HG03469 (cell line): ENCODE measurements around the gene AOC1.

Experiments used
- ATAC-seq: cut with Tn5 transposase; IDR thresholded peaks from one replicate; pipeline ENCODE4 v1.9.1; 2021; ENCODE audit warnings: mild to moderate bottlenecking, moderate library complexity, moderate number of reproducible peaks; ENCODE audit not compliant: unreplicated experiment

AOC1 gene

DNA sequence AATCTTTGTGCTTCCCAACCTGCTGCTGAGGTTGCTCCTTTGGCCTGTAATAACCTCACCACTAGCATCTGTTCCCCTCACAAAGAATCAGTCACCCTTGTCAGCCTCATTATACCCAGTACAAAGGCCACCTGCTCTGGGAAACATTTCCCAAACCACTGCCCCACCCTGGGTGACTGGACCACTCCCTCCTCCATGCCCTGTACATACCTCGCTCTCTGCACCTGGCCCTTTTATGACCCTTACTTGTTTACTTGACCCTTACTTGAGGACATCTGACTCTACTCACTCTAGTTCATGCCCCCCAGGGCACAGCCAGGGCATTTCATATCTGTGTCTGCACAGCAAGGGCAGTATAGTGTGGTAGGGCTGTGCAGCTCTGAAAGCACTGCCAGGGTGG is 21.4 kb upstream of the AOC1 start:
- no peak for ATAC-seq

DNA sequence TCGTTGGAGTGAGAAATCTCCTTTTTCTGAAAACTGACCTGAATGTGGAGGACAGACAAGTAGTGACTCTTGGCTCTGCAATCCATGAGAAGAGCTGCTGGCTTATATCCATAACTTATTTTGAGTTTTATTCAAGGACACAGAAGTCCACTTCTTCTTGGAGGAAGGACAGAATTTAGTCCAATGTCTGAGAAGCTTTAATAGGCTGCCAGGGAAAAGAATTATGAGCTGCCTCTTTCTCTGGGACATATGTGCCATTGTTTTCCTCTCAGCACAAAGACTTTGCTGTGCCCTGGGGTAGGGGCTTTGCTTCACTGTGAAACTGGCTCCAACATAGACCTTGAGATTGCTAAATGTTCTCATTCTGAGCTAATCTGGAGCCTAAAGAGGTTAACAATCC is 20.5 kb upstream of the AOC1 start:
- ATAC-seq: no peak

DNA sequence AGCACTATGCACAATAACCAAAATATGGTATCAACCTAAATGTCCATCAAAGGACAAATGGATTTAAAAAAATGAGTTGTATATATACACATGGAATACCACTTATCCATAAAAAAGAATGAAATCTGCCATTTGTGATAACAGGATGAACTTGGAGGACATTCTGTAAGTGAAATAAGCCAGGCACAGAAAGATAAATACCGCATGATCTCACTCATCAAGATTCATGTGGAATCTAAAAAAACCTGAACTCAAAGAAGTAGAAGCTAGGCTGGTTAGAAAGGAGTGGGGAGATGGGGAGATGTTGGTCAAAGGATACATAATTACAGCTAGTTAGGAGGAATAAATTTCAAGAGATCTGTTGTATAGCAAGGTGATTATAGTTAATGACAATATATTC is 17.3 kb upstream of the AOC1 start:
- no peak for ATAC-seq

DNA sequence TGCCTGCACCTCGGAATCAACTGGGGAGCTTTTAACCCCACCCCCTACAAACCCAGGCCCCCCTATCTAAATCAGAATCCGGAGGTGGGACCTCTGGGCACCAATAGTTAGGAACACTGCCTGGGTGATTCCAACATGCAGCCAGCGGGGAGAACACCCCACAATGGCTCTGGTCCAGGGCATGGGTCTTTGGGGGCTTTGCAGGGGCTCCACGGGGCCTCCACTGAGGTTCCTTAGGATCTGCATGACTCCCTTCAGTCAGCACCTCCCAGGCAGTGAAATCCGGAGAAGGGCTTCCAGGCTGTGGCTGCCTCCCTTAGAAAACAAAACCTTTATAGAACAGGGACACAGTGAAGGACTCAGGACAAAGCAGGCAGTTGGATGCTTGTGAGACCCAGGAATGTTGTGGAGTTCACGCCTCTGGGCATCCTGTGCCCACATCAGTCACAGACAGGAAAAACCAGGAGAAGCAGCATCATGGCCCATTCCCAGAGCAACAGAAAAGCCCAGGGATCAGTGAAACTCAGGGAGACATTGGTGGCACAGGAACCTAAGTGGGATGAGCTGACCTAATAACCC is 16.5 kb upstream of the AOC1 start:
- no peak for ATAC-seq

DNA sequence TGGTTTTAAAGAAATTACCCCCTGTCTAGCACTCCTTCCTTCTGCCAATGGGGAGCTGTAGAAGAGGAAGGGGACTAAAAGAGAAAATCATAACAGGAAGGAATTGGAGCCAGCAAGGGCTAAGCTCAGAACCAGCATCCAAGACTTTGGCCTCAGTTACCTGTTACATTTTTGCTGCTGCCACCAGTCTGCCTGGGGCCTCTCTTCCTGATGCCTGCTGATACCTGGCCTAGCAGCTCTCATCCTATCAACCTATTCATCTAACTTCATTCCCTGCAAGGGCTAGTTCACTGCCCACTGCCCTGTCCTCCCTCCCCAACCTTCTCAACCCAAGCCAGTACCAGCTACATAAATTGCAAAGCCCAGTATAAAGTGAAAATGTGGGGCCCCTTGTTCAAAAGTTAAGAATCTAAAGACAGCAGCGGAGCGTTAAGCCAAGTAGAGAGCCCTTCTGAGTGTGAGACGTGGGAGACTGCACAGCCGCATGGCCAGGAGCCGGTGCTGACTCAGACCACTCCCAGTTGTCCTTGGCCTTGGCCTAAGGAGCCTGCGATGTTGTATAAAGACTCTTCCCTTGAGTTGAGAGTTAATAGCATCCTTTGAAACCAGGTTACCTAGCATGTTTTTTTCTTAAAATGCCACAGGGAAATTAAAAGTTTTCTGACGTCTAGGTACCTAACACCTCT is 13.2 kb upstream of the AOC1 start:
- no peak for ATAC-seq

DNA sequence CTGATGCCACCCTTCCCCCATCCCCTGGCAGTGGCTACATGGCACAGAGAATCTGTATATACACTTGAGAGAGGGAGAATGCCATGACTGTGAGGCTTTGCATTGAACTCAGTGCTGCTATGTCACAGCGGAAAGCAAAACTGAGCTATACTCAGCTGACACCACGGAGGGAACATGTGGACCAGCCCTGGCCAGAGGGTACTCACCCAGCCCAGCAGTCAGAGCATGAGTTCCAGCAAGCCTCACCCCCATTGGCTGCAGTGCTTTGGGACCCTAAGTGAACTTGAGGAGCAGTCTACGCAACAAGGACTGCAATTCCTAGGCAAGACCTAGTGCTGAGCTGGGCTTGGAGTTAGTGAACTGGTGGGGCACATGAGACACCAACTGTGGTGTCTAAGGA is 10.3 kb upstream of the AOC1 start:
- no peak for ATAC-seq

DNA sequence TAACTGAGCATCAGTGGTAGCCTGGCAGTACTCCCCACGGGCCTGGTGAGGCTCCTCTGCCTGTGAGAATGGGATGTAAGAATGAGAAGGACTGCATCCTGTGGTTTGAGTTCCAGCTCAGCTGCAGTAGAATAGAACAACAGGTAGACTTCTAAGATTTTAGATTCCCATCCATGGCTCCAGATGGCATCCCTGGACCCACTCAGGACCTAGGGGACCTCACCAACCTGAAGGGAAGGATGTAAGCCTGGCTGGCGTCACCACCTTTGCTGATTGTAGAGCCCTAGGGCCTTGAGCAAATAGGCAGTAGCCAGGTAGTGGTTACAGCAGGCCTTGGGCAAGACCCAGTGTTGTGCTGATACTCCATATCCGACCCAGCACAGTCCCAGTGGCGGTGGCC is 9.6 kb upstream of the AOC1 start:
- no peak for ATAC-seq

DNA sequence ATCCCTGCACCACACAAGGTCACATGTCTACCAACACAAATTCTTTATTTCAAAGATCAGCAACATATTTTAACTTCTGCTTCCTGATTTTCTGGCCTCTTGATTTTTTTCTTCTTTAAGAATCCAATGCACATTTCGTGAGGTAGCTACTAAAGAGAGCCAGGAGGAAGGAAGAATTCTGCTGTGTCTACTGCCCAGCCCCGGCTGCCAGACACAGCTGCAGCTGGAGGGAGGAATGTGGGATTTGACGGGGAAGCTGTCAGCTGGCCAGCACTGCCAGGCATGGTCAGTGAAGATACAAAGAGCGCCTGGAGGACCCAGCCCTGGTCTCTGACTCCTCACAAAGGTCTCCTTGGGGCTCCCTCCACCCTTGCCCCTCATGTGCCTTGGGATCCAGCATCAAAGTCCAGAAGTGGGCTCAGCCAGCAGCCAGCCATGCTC is 6.9 kb upstream of the AOC1 start:
- no peak for ATAC-seq

DNA sequence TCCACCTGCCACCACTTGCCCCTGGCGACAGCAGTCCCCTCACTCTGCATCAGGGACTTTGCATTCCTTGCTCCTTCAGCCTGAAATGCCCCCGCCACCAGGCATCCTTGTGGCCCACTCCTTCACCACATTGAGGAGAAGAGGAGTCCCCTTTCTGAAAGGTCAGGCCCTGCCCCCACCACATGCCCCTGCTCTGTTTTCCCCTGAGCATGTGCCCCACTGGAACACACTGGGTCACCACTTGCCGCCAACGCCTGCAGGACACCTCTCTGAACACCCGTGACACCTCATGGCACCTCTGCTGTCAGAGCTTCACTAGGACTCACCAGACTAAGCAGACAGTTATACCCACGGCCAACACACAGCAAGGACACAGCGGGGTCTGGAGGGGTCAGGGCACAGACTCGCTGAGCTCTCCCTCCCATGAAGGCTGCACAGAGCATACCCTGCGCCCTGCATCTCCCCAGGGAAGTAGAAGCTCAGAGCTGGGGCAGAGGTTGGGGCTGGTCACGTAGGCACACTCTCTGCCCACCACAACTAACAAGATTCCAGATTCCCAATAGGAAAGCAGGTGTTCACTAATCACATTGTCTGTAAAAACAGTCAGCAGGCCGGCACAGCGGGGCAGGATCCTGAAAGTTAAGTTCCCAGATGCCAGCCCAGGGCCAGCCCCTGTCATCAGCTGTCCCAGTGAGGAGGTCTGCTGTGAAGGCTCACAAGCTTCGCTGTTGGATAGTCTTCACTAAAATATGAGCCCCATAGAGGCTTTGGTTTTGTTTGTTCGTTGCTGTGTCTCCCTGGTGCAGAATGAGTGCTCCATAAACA is 5.8 kb upstream of the AOC1 start:
- no peak for ATAC-seq

DNA sequence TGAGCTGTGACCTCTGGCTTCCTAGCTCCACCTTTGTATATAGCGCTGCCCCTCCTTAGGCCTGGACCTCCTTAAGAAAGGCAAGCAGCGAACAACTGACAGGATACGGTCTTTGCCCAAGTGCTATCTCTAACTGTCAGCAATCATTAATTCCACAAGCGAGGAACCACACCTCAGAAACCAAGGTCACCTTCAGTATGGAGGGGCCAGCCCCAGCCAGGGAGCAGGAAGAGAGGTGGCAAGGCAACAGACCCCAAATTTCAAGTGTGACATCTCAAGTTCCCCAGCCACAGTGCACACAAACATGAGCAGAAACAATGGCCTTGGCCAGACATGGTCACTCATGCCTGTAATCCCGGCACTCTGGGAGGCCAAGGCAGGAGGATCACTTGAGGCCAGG is 4.8 kb upstream of the AOC1 start:
- no peak for ATAC-seq

DNA sequence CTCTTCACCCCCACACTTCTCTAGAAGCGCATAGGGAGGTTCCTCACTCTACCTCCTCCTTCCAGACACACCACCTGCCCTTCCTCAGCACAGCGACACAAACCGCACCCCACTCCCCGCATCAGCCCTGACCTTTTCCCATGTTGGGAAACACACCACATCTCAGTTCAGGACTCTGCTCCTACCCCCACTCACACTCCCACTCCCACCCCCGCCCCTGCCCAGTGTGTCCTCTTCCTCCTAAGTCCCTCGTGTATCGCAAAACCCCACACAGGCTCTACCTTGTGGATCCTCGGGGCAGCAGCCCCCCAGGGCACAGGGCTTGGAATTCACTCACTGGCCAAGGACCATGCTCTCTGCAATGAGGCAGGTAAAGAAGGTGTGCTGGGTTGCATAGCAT is 4.2 kb upstream of the AOC1 start:
- no peak for ATAC-seq

DNA sequence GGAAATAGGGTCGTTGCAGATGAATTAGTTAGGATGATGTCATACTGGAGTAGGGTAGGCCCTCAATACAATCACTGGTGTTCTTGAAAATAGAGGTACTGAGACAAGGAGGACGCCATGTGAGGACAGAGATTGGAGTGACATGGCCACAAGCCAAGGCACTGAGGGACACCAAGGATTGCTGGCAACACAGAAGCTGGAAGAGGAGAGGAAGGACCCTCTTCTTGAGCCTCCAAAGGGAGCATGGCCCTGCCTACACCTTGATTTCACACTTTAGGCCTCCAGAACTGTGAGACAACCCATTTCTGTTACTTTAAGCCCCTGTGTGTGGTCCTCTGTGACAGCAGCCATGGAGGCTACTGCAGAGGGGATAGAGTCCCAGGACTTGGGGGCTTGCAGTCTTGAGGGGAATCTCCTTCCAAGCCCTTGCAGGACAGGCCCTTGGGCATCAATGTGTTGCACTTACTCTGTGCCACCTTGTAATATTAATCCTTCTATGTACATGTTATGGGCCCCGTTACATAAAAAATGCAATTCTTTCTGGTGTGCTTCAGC is 3.7 kb upstream of the AOC1 start:
- ATAC-seq: no peak

DNA sequence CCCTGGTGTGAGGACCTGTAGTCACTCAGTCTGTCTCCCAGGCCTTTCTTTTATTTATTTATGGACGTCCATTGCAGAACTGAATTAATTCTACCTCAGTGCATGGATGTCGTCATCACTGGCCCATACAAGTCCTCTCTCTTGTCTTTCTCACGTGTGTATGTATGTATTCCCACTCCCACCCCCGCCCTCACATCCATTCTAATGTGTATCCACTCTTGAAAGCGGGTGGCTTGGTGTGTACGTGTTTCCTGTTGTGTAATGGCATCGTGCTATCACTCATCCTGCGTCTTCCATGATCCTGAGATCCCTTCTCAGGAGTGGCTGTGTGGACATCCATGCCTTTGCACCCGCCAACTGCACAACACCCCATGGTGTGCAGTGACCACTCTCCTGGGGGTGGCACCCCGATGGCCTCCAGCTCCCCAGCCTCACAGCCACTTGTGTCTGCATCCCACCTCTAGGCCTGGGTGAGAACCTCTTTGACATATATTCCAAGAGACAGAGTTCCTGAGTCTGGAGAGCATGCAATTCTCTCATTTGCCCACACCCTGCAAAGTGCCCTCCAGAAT is 3.0 kb upstream of the AOC1 start:
- ATAC-seq: no peak

DNA sequence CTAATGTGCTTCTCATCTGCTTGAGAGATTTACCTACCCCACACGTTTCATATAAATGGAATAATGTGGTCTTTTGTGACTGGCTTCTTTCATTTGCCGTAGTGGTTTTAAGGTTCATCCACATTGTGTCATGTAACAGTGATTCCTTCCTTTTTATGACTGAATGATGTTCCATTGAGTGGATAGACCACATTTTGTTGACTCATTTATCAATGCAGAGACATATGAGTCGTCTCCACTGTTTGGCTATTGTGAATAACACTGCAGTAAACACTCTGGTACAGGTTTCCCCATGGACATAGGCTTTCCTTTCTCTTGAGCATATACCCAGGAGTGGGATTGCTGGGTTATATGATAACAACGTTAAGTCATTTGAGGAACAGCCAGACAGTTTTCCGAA is 2.0 kb upstream of the AOC1 start:
- ATAC-seq: no peak

DNA sequence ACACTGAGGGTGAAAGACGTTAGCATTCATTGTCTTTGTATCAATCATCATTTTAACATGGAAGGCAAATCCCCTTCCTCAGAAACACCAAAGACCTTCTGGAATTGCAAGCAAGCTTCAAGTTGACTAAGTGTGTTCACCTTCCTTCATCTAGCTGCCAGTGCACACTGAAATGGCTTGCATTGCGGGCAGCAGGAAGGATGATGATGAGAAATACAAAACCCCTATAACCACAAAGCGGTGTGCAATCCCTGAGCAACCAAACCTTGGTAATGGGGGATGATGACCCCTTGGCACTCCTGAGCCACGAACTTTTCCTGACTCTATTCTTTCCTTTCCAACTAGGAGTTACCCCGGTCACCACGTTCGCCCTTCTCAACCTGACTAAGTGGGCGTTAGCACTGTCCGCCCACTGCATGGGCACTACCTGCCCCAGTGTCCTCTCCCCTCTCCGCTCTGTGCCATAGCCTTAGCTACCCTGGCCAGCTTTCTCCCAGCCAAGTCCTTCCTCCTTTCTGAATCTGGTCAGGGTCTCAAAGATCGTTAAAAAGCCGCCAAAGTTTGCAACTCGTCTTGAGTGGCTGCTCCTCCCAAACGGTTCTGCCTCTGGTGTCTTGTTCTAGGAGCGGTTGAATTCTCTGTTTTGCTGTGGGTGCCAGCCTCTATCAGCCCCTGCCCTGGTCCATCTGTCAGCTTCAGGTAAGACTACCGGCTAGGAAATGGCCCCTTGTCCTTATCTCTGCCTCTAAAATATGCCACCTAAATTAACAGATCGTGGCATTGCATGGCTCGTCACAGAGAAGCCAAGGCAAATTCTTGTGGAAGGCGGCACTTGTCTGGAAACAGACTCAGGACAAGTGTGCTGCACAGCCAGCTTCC is 586 bp upstream of the AOC1 start:
- ATAC-seq: no peak

DNA sequence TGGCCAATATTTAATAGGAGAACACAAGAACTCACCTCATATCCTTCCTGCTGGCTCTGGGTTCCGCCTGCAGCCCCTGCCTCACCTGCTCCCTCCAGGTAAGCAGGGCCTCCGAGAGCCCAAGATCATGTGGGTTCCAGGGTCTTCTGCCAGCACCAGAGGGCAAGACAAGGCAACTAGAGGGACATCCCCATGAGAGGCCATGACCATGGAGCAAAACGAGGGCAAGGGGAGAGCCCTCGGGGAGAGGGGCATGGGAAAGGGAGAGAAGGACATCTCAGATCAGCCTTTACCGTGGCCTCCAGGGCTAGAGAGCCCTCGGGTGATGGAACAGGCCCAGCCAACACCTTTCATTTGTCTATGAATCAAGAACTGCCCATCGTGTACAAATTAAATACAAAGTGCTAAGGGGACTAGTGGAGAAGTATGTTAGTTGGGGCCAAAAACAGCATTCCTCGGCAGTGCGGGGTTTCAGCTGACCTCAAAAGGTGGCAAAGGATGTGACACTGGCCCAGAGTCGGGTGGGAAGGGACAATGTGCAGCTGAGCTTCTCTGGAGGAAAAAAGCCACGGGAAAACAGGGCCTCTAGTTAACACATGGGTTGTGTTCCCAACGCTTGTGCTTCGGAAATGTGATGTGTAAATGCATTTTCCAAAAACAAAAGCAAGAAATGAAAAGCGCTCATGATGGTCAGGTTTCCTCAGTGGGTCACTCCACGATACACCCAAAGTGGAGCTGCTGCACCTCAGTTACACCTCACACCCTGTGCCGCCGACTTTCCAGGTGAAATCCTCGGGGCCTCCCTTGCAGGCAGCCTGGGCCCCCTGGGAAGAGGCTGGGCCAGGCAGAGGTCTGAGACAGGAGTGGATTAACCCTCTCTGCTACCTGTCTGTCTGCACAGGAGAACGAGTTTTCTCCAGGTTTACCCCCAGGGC is 2.0 kb downstream of the AOC1 start:
- no peak for ATAC-seq

DNA sequence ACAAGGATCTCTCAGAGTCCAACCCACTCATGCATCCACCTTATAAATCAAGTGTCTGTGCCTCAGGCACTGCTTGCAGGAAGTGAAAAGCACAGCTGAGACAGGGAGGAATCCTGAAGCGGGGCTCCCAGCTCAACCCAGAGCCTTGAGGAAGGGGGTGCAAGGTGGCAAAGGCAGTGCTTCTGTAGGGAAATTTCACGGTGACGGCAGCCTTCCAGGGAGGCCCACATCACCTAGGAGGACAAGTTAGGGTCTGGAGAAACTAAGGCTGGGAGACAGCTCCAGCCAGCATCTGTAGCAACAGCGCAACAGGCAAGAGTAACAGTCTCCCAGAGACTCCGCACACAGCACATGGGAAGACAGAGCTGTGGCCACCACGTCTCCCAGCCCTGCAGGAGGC is 2.7 kb downstream of the AOC1 start:
- no peak for ATAC-seq

DNA sequence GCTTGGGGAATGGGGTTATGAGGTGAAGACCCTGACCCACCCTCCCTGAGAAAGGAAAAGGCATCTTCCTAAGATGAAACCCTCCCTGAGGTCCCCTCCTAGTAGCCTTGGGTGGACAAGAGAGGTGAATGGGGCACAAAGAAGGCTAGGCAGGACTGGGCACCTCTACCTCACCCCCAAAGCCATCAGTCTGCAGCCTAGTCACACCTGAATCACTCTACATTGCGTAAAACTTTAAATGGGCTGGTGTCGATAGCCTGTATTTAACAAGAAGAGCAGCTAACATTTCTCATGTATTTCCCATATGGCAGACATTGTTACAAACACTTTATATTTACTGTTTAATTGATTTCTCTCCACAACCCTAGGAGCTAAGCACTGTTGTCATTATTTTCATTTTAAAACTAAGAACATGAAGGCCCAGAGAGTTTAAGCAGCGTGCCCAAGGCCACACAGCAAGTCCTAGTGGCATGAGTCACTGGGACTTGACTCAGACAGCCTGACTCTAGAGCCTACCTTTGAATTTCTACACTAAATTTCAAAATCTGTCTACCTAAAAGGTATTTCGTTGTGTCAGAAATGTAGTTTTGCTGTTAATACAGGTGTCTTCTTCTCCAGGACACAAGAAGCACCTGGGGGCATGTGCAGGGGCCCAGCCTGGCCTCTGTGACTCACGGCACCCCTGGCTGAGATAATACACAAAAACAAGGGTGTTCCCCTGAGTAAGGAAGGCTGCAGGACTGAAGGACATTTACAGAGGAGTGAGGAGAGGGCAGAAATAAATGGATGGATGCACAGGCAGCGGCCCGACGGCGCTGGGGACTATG is 3.4 kb downstream of the AOC1 start:
- ATAC-seq: no peak
